HG03457 (cell line): ENCODE results near the gene CFAP97D1.

Experiments used
- ATAC-seq: cut with Tn5 transposase; IDR thresholded peaks from one replicate; pipeline ENCODE4 v1.9.1; 2021; ENCODE audit warnings: moderate number of reproducible peaks; ENCODE audit not compliant: unreplicated experiment

Gene CFAP97D1

DNA sequence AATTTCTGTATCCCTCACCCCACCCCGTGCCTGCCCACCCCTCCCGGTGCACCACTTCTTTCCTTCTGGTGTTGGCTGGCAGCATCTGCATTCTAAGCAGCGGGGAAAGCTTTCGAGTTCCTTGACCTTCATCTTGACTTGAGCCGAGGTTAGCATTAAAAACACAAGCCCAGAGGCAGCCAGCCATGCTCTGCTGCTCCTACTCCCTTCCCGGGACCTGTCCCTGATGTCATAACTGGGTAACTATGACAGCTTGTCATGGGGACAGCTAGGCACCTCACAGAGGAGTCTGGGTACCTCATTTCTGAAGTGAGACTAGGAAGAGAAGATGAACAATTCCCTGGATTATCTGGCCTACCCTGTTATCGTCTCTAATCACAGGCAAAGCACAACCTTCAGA lies at the start of gene CFAP97D1:
Gene CFAP97D1 (plus strand): TSS at position 301 of the 400 bp plus-strand sequence. CDS start 28 bp downstream, at position 329.
- ATAC-seq: no peak

DNA sequence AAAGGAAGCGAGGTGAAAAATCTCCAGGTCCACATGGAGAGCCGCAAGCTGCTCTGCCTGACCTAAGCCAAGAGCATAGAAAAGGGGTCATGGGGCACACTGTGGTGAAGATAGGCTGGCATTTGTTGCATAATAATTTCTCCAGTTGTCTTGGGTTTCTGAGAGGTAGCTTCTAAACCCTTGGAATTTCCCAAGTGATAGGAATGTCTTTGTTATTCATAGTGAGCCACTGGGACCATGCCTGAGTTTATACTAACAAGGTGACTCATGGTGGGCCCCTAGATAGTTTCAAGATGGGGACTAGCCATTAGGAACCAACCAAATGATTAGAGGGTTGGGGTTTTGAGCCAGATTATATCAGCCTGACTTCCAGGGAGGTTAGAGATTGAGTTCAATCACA lies 47.3 kb upstream of the CFAP97D1 start:
- no peak for ATAC-seq

DNA sequence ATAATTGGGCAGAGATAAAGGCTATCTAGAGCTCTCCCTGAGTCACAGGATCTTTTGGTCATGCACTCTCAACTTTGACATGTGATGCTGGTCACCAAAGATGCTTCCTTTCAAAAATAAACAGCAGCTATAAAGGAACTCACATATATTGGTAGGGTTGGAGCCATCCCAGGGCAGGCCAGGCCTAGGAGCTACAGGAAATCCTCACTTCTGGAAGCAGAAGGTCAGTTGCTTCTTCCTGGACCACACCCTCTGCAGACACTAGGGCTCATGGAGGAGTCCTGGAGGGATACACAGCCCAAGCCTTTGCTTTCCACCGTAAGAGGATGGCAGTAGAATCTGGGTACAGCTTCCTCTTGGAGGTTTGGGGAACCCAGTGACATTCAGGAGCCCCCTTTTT lies 46.3 kb upstream of the CFAP97D1 start:
- ATAC-seq: no peak

DNA sequence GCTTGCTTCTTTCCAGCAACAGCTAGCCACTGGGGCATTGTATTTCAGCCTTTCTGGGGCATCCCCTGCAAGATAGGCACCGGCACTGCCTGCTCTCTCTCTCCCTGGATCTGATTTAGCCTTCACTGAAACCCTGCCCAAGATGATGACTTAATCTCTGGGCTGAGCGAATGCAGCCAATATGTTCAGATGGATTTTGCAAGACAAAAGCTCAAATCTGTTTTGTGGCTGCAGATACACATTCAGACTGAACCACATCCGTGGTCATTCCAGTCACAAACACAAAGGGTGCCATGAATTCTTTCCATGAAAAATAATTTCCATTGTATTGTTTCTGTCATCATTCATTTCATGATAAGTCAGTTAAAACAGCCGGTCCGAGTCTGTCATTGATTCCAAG lies 45.9 kb upstream of the CFAP97D1 start:
- ATAC-seq: no peak

DNA sequence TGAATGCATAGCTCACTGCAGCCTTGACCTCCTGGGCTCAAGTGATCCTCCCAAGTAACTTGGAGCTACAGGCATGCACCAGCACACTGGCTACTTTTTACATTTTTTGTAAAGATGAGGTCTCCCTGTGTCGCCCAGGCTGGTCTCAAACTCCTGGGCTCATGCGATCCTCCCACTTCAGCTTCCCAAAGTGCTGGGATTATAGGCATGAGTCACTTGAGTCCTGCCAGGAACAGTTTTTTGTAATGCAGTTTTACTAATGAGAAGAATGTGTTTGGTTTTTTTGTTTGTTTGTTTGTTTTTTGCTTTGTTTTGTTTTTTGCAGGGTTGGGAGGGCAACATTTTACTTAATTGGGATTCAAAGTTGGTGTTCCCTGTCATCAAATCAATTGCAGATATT lies 43.8 kb upstream of the CFAP97D1 start:
- no peak for ATAC-seq

DNA sequence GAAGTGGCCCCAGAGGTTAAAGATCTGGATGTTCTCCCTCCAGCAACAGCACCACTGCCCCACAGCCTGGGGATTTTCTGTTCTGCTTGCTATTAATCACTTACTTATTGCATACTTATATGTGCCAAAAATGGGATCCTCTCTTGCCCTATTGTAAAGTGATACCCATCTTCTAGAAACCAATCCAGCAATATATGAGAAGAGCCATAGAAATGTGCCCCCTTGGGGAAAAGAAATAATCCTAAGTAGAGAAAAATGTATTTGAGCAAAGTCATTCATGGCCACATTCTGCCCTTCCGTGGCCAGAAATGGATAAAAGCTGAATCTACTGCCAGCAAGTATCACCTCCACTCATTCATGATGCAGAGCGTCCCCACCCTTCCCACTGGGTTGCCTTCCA lies 42.5 kb upstream of the CFAP97D1 start:
- ATAC-seq: no peak

DNA sequence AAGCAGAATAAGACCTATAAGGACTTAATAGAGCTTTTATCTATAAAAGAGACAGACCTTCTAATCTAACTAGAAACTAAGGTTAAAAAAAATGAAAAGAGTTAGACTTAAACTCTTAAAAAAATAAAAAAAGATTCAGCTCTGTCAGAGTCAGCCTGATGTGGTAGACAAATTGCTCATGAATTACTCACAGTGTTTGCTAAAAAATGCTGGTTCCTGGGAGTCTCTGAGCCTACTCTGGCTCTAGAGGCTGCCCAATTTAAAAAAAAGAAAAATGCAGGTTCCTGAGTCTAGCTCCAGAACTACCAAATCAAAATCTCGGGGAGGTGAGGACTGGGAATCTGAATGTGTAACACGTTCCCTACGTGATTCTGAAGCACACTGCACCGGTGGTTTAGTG lies 39.7 kb upstream of the CFAP97D1 start:
- no peak for ATAC-seq

DNA sequence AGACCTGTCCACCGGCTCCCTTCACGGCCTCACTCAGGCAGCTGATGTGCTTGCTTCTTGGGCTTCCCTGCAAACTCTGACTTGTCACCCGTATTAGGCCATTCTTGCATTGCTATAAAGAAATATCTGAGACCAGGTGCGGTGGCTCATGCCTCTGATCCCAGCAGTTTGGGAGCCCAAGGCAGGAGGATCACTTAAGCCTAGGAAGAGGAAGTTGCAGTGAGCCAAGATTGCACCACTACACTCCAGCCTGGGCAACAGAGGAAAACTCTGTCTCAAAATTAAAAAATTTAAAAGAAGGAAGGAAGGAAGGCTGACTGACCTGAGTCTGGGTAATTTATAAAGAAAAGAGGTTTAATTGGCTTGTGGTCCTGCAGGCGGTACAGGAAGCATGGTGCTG lies 38.6 kb upstream of the CFAP97D1 start:
- no peak for ATAC-seq

DNA sequence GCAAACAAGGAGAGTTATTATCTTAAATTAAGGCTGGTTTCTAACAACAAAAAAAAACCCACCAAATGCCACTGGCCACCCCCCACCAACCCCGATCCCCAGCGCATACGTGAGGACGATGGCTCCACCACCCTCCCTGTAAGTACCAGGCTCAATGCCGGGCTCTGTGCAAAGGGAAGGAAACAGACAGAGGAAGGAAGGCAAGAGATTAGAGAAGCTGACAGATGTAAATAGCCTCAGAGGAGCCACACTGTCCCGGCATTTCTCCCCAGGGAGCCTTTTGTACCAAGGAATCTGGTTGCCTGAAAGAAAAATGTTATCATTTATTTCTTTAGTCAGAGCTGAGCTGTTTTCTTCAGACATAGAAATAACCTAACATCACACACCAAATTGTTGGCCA lies 34.7 kb upstream of the CFAP97D1 start:
- no peak for ATAC-seq

DNA sequence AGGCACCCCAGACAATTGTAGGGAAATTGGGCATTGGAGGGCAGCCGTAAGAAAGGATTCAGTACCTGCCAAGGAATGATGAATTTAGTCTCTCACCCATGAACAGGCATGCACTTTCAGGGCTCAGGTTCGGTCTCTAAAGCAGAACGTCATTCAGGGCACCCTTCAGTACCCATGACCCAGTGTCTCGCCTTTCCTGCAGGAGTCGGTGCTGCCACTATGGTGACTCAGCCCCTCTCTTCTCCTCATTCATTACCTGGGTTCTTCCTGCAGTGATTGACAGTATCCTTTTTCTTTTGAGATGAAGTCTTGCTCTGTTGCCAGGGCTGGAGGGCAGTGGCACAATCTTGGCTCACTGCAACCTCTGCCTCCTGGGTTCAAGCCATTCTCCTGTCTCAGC lies 30.1 kb upstream of the CFAP97D1 start:
- ATAC-seq: no peak

DNA sequence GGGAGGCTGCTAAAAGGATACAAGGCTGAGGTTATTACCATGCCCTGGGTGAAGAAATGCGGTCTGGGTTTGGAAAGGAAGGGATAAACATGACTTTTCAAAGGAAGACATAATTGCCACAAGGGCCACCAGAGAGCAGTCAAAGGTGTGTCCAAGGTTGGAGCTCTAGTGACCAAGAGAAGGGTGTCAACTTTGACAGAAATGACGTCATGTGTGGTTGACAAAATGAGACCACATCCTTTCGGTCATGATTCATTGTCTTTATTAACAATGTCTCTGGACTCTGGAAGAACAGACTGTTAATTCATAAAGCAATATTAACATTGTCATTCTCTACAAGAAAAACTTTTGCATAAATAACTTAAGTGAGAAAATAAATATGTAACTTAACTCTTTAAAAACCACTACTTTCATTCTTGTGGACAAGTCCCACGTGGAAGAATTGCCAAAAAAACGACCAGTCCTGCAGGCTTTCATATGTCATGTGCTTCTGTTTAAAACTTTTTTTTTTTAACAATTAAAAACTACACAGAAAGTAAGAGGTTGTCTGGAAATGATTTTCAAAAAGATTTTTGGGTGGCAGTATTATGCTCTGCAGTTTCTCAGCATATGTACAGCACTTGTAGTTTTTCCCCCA lies 26.6 kb upstream of the CFAP97D1 start:
- no peak for ATAC-seq

DNA sequence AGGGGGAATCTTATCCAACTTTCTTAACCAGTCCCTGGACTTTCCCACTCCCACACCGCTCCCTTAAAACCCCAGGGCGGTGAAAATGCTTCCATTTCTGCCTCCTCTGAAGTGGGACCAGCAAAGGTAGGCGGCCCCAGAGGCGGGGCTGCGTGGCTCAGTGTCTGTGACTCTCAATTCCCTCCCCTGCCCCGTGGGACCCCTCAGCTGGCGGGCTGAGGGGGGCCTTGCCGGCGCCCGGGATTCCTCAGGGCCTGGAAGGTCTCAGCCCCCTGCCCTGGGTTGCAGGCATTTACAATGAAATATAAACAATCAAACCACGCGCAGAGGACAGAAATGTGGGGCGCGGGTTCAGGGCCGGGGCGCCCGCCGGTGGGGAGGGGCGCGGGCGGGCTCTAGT lies 25.3 kb upstream of the CFAP97D1 start:
- ATAC-seq: no peak

DNA sequence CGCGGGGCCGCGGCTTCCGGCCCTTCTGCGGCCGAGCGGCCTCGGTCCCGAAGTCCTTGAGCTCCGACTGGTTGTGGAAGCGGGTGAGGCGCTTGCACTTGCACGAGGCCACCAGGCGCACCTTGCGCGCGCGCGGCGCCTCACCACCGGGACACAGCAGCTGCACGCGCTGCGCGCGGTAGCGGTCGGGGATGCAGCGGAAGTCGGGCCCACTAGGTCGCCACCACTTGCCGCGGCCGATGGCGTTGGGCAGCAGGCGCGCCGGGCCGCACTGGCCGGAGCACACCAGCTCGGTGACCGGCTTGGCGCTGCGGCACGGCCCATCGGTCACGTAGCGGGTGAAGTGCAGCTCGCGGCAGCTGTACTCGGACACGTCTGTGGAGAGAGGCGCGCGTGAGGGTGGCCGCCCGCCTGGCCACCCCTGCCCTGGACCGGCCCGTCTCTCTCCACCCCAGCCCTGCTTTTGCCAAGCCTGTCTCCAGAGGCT lies 24.8 kb upstream of the CFAP97D1 start:
- ATAC-seq: no peak

DNA sequence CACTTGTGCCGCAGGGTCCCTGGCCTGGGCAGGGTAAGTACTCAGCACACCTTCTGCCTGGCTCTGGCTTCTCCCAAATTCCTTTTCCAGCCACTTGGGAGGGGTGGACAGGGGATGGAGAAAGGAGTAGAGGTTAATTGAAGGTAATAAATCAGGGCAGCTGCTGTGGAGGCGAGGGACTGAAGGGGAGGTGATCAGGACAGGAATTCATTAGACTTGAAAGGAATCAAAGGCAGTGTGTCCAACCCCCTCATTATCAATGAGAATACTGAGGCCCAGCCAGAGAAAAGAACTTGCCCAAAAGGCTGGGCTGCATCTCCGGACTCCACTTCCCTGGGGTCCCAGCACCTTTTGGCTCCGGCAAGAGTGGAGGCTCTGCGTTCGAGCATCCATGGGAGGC lies 24.0 kb upstream of the CFAP97D1 start:
- ATAC-seq: no peak

DNA sequence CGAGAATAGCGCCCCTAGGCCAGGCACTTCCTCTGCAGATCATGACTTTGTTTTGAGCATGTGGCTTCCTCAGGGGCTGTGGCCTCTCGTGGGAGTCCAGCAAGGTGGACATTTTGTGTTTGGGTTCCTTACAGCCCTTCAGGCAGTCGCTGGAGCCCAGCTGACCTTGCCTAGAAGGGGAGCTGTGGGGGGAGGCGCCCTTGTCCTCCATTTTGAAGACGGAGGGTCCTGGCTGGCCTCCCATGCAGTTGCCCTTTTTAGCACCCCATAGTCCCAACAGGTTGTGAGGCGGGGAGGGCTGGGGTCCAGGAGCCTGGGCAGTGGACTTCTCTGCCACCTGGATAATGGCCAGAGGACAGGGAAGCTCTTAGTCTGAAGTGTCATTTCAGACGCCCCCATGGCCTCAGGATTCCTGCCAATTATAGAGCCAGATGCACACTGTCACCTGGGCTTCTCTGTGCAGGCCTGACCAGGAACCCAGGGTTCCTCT lies 23.0 kb upstream of the CFAP97D1 start:
- no peak for ATAC-seq

DNA sequence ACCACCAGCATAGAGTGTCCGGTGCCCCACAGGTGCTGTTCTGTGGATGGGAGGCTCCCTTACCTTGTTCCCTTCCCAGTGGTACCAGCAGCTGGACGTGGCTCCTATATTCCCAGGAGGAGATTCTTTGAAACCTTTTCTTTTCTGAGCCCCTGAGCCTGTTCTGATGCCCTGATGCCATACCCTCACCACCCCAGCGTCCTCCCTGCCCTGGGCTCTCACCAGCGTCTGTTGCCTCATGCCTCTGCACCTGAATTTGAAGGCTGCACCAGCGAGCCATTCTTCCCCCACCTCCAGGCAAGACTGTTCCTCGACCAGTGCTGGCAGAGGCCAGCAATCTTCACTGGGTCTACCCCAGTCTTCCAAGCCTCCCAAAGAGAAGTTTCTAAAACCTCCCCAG lies 22.1 kb upstream of the CFAP97D1 start:
- ATAC-seq: no peak

DNA sequence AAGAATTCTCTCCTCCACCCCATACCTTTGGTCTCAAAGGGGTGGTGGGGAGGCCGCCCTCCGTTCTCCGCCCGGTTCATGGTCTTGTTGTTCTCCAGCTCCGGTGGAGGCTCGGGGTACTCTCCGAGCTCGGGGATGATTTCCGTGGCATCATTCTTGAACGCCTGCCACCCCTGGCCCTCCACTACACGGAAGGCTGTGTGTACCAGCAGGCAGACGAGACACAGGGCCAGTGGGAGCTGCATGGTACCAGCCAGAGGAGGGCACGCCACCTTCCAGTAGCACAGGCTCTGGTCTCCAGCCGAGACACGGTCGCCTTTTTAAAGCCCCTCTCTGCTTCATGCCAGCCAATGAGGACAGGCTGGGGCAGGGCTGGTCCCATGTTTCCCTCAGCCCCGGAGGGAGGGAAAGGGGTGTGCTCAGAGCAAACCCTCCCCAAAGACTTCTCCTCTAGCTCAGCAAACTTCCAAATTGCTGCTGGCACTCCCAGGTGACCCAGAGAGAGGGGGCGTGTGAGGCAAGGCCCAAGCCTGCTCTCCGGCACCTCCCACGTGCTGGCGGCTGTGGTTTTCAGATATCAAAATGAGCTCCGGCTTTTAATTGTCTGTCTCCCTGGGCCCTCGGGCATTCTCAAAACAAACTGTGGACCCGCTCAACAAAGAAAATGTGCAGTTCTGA lies 21.6 kb upstream of the CFAP97D1 start, which contains the start of gene SOST:
Gene SOST (minus strand): TSS at position 295 of the 678 bp plus-strand sequence. CDS start 50 bp downstream, at position 245.
- ATAC-seq: no peak

DNA sequence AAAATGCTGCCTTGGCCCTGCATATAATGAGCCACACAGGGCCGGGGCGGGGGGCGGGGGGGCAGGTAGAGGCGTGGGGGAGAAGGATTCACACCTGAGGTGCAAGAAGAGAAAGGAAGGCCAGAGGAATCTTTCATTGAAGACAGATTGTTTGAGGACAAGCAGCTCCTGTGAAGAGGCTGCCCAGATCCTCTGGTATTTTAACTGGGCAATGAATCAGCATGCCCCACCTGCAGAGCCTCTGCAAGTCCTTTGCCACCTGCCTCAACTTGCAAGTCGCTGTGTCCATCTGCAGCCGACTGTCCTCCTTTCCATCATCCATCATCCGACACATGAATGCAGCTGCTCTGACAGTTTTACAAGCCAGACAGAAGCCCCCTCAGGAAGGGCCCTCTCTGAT lies 20.4 kb upstream of the CFAP97D1 start:
- ATAC-seq: no peak

DNA sequence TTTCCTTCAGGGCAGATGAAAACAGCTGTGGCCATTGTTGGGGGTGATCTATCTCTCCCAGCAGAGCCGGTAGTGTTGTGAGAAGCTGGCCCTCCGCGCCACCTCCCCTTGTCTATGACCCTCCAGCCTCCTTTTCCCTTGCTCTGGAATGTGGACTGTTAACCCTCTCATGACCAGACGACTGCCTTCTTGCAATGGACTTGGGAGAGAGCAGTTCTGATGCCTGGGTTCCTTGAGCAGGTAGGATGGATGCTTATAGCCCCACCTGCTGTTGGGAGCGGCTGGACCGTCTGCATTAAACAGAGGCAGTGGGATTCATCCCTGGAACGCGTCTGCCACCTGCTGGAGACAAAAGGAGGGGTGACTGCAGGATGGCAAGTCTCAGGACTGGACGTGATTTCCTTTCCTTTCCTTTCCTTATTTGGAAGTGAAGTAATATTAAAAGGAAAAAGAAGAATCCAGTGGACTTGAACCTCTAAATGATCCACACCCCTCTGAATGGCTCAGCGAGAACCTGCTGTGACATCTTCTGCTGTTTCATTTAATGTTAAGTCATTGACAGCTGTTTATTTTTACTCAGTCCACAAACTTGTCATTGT lies 19.9 kb upstream of the CFAP97D1 start:
- ATAC-seq: no peak

DNA sequence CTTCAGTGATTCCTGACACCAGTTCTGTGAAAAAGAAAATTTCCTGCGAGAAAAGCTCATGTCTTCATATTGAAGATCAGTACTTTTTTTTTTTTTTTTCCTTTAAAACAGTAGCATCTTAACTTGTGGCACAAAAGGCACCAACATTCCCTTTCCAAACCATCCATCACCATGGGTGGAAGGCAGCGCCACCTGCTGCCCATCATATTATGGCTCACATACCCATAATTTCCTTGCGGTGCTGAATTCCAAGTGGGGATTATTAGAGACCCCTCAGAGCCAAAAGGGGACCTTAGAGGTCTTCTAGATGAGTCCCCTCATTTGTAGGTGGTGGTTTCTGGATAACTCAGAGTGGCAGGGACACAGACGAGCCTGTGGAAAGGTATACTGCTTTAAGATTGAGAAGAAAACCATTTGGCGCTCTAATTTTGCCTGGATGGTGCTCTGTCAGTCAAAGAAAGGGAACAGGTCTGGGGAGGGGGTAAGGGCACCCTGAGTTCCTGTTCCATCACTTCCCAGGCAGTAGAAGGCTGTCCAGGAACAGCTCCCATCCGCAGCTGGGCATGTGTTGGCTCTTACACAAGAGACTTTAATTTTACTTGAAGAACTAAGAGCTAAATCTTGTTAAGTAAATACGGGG lies 13.7 kb upstream of the CFAP97D1 start:
- no peak for ATAC-seq

DNA sequence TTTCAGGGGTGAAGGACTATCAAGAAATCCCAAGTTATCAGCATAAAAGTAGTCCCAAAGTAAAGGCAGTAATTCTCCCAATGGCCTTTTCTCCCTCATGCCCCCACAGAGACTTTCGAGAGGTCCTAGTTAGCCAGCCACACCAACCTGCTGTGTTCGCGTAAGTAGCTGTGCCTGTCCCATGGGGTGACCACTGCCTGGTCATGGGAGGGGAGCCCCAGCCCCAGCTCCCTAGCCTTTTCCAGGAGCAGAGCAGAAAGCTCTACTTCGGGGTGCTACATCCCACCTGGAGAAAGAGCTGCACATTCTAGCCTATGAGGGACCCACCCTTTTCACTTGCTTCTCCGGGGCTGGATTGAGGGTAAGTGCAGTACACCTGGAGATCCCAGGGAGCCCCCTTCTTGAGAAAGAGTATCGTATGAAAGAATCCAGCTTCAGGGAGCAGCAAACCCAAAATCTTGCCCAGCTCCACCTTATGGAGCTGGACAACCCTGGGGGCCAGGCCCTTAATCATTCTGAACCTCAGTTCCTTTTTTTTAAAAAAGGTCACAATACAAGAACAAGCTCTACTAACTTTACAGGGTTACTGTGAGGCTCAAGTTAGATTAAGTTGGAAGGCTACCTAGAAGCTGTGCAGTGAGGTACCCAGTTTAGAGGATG lies 13.1 kb upstream of the CFAP97D1 start:
- ATAC-seq: no peak
